ENCODE data around the gene NPNT.

Gene NPNT

DNA sequence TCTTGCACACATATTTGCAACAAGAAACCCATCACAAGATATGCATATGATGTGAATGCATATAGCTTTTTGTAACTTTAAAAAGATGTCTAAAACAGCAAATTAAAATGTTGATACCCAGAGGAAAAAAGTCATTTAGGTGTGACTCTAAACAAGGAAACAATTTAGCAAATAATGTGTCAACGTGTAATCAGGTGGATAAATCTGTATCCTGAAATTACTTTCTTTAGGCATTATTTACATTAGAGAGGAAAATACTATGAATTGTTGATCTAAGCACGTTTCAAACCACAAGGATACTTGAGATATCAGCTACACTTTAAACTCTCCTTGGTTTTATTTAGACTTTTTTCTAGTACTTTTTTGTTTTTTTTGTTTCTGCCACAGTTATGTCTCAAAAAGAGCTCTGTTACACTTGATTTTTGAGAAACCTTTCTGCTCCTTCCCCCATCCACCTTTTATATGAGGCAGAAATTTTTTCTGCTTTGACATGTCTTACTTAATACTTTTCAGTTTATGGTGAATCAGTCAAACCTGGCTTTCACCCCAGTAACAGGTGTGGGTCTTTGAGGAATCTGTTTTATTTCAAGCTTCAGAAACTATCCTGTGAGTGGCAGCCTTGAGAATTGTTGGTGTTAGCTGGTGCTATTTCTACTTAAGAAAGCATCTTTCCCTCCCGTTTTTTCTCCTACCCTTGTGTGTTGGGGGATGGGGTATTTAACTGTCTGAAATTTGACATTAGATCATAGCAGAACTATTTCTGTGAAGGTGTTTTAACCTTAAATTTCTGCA lies 1.9 kb downstream of the NPNT start:
- no peak overlapping the region for H3K4me3 ChIP-seq (ENCODE audit: low read depth, low read length)
- TF ChIP-seq CTCF (IDR thresholded peaks at IDR 0.05; ENCODE audit: low read depth, low read length) = no peak

DNA sequence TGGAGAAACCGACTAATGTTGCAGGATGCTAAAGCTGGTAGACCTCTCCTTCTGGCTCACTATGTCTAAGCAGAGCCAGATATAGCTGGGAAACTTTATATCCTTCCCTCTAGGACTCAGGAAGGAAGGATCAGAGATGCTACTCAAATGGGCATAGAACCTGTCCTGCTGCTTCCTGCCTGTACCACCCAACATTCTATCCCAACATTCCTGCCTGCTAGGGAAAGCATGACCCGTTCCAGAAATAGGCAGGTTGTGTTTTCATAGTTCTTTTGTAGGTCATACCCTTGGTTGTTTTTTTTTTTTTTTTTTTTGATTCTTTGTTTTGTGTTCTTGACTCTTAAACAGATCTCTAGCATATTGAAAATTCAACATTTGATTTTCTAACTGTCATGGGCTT lies 5.3 kb downstream of the NPNT start:
- no peak overlapping the region for H3K4me3 ChIP-seq (ENCODE audit: low read depth, low read length)
- TF ChIP-seq CTCF (IDR thresholded peaks at IDR 0.05; ENCODE audit: low read depth, low read length) = no peak

DNA sequence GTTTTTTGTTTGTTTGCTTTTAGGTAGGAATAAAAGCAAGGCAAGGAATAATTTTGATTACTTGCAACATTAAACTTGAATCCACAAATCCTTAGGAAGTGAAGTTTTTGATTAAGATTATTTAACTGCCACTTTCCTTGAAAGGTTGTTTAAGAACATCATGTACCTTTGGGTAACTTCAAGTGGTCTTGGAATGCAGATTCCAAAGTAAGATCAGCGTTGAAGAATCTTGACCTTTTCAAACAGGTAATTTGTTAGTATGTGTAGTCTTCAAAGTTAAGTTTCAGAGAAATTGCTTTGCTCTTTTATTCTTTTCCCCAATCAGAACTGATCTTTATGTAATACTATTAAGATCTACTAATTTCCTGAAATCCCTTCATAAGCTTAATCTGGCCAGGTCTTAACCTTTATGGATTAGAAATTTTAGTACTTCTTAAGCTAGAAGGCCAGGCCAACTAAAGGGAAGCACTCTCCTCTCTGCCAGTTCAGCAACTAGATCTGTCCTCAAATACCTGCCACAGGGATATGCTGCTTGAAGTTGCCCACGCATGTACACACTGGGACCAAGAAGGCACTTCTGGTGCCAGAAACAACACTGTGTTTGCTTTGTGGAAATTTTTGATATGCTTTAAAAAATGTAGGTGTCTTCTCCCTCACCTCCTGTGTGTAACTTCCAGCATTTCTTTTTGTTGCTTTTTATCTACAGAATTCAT lies 7.4 kb downstream of the NPNT start:
- H3K4me3 ChIP-seq (ENCODE audit: low read depth, low read length) = no peak overlapping the region
- no peak for TF ChIP-seq CTCF (IDR thresholded peaks at IDR 0.05; ENCODE audit: low read depth, low read length)

DNA sequence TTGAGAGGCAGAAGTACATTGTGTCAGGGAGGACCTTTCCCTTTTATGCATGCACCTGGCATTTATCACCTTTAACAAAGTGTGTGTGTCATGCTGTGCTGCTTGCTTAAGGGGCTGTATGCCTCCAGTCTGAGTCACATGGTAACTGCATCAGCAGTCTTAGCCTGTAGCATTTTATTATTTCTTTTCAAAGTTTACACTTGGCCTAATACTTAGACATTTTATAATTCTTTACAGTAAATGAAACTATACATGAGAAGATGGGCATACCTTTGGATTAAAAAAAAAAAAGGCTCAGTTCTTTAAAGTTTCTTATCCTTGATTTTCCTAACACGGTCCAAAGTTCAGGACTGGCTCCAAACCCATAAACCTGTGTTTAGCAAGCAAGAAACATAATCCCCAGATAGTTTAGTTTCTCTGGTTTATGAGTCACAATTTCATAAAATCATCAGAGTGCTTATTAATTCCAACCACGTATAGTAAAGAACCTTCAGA lies 14.6 kb downstream of the NPNT start:
- H3K4me3 ChIP-seq (ENCODE audit: low read depth, low read length) = no peak overlapping the region
- no peak for TF ChIP-seq CTCF (IDR thresholded peaks at IDR 0.05; ENCODE audit: low read depth, low read length)

- TF ChIP-seq CTCF (IDR thresholded peaks at IDR 0.05; ENCODE audit: low read depth, low read length) = no peak
Measured at GRCh38 chr4:105911426-105911825, 16.2 kb downstream of the NPNT start.

DNA sequence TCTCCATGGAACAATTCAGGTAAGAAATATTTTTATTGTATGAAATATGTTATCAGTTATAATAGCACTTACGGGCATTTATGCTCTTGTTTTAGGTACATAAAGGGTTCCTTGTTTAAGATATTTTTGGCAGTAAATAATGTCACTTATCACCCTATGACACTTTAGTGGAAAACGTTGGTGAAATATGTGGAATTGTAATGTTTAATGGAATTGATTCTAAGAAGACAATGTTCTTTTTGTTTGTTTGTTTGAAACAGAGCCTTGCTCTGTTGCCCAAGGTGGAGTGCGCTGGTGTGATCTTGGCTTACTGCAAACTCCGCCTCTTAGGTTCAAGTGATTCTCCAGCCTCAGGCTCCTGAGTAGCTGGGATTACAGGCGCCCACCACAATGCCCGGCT lies 17.4 kb downstream of the NPNT start:
- TF ChIP-seq CTCF (IDR thresholded peaks at IDR 0.05; ENCODE audit: low read depth, low read length) = no peak
- no peak overlapping the region for H3K4me3 ChIP-seq (ENCODE audit: low read depth, low read length)

More at GRCh38 chr4:105911426-105911825, 16.2 kb downstream of the NPNT start:
- H3K4me3 ChIP-seq (ENCODE audit: low read depth, low read length) = no peak overlapping the region

- no peak overlapping the region for H3K4me3 ChIP-seq (ENCODE audit: low read depth, low read length)
- no peak for TF ChIP-seq CTCF (IDR thresholded peaks at IDR 0.05; ENCODE audit: low read depth, low read length)
Measured at GRCh38 chr4:105917171-105917685, 22.0 kb downstream of the NPNT start.
